HEK293T (cell line): ENCODE measurements around the gene RPS6KB1.

ENCODE experiments used
- BHLHE40 ChIP-seq: fragments of 450-650 bp; IDR thresholded peaks from 2 replicates; pipeline ENCODE4 v1.6.1; 2016; ENCODE audit warnings: mild to moderate bottlenecking, moderate library complexity, borderline replicate concordance
- FOXM1 ChIP-seq: fragments of 450-650 bp; IDR thresholded peaks from 2 replicates; pipeline ENCODE4 v1.6.1; 2017; ENCODE audit warnings: mild to moderate bottlenecking, borderline replicate concordance
- HDGF ChIP-seq: fragments of 450-650 bp; IDR thresholded peaks from 2 replicates; pipeline ENCODE4 v1.6.1; 2017; ENCODE audit warnings: antibody characterized with exemption, borderline replicate concordance
- PKNOX1 ChIP-seq: fragments of 450-650 bp; IDR thresholded peaks from 2 replicates; pipeline ENCODE4 v1.6.1; 2016
- SUZ12 ChIP-seq: fragments of 450-650 bp; IDR thresholded peaks from 2 replicates; pipeline ENCODE4 v1.6.1; 2016; ENCODE audit warnings: mild to moderate bottlenecking

GRCh38 chr17:59863616-59864015 lies 29.3 kb upstream of the RPS6KB1 start:
- TF ChIP-seq BHLHE40 (no peak), SUZ12 (no peak), PKNOX1 (no peak), FOXM1 (no peak), HDGF (no peak)
